ENCODE results near the gene DYNLT1.

Gene DYNLT1

GRCh38 chr6:158604048-158604406 is 40.5 kb downstream of the DYNLT1 start:
- DNase-seq (ENCODE audit: extremely low read depth in 1 of 2, low read depth in 1 of 2), result no peak

DNA sequence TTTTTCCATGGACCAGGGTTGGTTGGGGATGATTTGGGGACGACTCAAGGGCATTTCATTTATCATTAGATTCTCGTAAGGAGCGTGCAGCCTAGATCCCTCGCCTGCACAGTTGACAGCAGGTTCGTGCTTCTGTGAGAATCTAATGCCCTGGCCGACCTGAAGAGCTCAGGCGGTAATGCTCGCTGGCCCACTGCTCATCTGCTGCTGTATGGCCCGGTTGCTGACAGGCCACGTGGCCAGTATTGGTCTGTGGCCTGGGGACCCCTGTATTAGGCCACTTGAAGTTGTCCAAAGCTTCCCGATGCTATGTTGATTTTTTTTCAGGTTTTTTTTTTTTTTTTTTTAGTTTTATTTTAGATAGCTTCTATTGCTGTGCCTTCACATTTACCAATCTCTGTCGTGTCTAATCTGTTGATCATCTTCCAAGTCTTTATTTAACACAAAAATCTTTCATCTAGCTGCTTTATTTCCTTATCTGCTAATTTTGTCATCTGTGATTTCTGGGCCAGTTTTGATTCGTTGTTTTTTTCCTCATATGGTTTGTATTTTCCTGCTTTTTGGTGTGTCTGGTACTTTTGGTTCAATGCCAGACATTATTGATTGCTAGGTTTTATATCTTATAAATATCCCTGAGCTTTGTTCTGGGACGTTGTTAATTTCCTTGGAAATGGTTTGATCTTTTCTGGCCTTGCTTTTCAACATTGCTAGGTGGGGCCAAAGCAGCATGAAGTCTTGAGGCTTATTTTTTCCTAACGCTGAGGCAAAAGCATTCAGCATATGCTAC is 41.1 kb downstream of the DYNLT1 start:
- no peak for DNase-seq (ENCODE audit: extremely low read depth in 1 of 2, low read depth in 1 of 2)

- no peak for DNase-seq (ENCODE audit: extremely low read depth in 1 of 2, low read depth in 1 of 2)
Observed at GRCh38 chr6:158599635-158600034, 44.9 kb downstream of the DYNLT1 start.

DNA sequence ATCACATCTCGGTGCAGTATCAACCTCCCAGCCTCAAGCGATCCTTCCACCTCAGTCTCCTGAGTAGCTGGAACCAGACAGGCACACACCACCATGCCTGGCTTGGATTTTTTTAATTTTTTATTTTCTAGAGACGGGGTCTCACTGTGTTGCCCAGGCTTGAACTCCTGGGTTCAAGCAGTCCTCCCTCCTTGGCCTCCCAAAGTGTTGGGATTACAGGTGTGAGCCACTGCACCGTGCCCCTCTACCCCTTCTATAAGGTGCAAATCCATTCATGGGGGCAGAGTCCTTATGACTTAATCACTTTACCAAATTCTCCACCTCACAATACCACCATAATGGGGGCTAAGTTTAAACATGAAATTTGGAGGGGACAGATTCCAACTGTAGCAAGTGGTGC is 47.0 kb downstream of the DYNLT1 start:
- no peak for DNase-seq (ENCODE audit: extremely low read depth in 1 of 2, low read depth in 1 of 2)

DNA sequence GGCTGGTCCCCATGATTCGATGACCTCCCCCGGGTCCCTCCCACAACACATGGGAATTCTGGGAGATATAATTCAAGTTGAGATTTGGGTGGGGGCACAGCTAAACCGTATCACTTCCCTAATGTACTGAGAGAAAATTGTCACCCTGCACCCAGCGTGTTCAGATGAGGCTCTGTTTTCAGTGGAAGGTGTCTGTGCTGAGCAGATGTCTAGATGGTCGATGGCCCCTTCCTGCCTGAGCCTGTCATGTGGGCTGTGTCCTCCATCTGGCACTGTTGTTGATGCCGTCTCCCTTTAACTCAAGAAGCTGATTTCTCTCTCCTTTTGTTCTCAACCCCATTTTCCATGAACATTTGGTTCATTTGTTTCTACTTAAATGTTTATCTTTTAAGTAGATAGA is 47.7 kb downstream of the DYNLT1 start:
- DNase-seq (ENCODE audit: extremely low read depth in 1 of 2, low read depth in 1 of 2), result no peak

DNA sequence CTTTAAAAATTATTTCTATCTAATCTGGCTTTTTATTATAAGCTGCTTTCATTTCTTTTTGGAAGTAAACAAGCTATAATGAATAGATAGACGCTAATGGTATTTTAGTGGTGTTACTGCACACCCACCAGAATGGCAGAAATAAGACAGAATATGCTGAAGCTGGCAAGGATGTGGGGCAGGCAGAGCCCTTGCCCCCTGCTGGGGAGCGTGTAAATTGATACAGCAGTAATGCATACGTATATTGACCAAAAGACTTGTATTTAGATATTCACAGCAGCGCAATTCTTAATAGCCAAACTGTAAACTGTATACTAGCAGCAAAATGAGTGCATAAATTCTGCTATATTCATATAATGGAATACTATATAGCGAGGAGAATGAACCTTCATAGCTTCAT is 49.3 kb downstream of the DYNLT1 start:
- no peak for DNase-seq (ENCODE audit: extremely low read depth in 1 of 2, low read depth in 1 of 2)

GRCh38 chr6:158593670-158594069 is 50.9 kb downstream of the DYNLT1 start:
- no peak for DNase-seq (ENCODE audit: extremely low read depth in 1 of 2, low read depth in 1 of 2)

DNA sequence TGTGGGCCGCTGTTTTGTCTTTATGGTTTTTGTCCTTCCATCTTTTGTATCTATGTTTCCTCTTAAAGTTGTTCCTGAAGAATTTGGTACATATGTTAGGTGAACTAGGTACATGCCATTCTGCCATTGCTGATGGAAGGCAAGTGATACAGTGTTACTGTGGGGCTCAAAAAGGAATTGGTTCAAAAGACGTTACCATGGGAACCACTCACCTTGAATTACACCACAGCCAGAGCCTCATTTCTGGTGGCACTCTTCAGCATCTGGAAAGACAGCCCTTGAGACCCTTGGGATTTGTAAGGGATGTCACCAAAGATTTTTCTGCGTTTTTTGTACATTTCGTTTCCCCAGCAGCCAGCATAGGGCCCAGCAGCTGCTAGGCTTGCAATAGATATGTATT is 52.7 kb downstream of the DYNLT1 start:
- DNase-seq (ENCODE audit: extremely low read depth in 1 of 2, low read depth in 1 of 2), result no peak

- no peak for DNase-seq (ENCODE audit: extremely low read depth in 1 of 2, low read depth in 1 of 2)
Observed at GRCh38 chr6:158591134-158591809, 53.3 kb downstream of the DYNLT1 start.

DNA sequence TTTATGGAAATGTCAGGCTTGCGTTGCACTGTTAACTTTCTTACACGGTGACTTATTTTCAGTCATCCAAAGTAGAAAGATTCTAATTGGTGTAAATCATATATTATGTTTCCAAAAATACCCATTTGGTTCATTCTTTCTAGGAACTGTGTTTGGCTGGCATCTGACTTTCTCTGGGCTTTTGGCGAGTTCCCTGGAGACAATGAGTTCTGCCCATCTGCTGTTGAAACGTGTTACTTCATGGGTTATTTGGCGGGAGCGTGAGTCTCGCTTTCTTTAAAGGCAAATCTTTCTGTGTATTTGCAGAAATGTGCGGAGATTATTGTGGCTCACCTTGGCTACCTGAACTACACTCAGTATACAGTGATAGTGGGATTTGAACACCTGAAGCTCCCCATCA is 55.2 kb downstream of the DYNLT1 start:
- DNase-seq (ENCODE audit: extremely low read depth in 1 of 2, low read depth in 1 of 2), result no peak

DNA sequence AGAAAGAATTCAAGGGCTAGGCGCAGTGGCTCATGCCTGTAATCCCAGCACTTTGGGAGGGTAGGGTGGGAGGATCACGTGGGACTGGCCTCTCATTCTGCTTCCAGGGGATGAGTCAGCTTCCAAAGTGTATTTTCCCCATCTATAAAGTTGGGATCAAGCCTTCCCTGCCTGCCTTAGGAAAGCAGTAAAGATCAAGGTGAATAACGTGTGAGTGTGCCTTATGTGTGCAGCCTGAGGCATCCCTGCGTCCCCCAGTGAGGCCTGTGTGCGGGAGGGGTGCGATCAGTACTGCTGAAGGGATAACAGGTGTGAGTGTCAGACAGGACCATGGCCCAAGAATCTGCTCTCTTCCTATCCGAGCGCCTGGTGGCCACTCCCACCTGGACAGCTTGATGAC is 57.9 kb downstream of the DYNLT1 start:
- DNase-seq (ENCODE audit: extremely low read depth in 1 of 2, low read depth in 1 of 2), result no peak
